Mesenteric fat pad (tissue), 1 donor: ENCODE results near the gene ZNF554. TPM values are rescaled to one million over a fixed set of nuclear protein-coding genes. Genes with fewer than 3 reads are reported as not detected.
A peak's percentile ranks its signal among the peaks of the same experiment; 100 is the strongest.

Experiments used
- DNase-seq: peaks from one replicate; pipeline ENCODE4 v3.0.0-alpha.2; 2020; ENCODE audit warnings: low spot score
- total RNA-seq: library from RNA; stranded (reverse); fragmentation: NEBNext Ultra II Directional; extraction: Animal tissue kit (Norgen Biotek cat#: 25700); gene quantifications from one replicate; pipeline ENCODE4 v1.2.1, GENCODE V29; 2021
- donor health status: DM: yes; HTN: yes; CAD: no.

Gene ZNF554
- total RNA-seq, 1 donor from 2014 or later: 2.6 TPM

DNA sequence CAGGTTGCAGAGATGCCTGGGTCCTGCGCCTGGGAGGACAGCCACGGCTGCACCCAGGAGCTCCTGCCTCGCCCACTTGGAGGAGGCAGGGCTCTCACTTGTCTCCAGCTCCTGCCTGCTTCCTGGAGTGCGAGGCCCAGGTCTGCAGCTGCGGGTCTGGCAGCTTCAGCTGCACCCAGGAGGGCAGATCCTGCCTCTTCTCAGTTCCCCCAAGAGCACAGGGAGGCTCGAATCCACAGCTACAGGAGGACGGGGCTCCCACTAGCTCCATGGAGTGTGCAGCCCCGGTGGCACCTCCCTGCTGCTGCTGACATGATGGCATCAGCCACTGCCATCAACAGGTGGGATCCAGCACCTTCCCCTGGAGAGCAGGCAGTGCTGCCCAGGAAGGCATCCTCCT, 4.5 kb downstream of the ZNF554 start:
- no peak for DNase-seq

DNA sequence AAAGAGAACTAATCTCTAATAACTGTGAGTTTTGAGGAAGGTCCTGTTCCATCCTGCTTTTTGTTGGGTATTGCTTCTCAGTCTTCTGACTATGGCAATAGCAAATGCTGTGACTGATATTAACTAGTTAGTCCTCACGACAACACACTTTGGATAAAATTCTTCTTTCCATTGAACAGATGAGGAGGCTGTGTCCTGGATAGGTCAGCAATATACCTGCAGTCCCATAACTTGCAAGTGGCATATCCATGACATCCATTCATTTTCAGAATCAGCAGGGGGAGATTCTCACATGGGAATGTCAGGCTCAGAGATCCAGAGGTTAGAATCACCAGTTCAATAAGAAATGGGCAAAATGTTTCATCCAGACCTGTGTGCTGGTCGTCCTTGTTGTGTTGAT, 7.4 kb downstream of the ZNF554 start:
- DNase-seq: no peak

DNA sequence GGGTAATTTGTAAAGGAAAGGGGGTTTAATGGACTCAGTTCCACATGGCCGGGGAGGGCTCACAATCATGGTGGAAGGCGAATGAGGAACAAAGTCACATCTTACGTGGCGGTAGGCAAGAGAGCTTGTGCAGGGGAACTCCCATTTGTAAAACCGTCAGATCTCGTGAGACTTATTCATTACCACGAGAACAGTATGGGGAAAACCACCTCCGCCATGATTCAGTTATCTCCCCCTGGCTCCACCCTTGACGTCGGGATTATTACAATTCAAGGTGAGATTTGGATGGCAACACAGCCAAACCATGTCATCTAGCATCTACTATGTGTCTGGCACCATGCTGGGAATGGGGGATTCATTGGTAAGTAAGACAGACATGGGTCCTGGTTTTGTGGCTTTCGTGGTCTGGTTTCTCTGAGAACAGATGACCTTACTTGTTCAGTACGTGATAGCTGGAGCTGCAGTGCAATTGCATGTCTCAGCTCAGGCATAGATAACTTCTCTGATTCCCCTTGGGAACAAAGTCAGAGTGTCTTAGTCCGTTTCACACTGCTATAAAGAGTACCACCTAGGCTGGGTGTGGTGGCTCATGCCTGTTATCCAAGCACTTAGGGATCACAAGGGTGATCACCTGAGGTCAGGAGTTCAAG, 8.3 kb downstream of the ZNF554 start:
- DNase-seq: no peak

DNA sequence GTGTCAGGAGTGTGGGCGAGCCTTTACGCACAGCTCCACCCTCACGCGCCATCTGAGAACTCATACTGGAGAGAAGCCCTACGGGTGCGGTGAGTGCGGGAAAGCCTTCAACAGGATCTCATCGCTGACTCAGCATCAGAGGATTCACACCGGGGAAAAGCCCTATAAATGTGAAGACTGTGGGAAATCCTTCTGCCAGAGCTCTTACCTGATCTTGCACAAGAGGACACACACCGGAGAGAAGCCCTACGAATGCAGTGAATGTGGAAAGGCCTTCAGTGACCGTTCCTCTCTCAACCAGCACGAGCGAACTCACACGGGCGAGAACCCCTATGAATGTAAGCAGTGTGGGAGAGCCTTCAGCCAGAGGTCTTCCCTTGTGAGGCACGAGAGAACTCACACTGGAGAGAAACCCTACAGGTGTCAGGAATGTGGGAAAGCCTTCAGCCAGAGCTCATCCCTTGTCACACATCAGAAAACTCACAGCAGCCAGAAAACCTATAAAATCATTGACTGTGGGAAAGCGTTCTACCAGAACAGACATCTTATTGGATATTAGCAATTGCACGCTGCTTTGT, 14.7 kb downstream of the ZNF554 start:
- no peak for DNase-seq

DNA sequence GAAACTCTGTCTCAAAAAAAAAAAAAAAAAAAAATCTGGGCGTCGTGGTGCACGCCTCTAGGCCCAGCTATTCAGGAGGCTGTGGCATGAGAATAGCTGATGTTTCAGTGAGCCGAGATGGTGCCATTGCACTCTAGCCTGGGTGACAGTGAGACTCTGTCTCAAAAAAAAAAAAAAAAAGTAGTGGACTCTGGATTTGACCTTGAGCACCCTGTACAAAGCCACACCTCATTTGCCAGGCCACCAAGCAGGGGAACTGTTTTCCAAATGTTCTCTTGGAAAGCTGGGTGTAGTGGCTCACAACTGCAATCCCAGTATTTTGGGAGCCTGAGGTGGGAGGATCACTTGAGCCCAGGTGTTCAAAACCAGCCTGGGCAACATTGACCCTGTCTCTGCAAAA, 17.8 kb downstream of the ZNF554 start:
- no peak for DNase-seq

DNA sequence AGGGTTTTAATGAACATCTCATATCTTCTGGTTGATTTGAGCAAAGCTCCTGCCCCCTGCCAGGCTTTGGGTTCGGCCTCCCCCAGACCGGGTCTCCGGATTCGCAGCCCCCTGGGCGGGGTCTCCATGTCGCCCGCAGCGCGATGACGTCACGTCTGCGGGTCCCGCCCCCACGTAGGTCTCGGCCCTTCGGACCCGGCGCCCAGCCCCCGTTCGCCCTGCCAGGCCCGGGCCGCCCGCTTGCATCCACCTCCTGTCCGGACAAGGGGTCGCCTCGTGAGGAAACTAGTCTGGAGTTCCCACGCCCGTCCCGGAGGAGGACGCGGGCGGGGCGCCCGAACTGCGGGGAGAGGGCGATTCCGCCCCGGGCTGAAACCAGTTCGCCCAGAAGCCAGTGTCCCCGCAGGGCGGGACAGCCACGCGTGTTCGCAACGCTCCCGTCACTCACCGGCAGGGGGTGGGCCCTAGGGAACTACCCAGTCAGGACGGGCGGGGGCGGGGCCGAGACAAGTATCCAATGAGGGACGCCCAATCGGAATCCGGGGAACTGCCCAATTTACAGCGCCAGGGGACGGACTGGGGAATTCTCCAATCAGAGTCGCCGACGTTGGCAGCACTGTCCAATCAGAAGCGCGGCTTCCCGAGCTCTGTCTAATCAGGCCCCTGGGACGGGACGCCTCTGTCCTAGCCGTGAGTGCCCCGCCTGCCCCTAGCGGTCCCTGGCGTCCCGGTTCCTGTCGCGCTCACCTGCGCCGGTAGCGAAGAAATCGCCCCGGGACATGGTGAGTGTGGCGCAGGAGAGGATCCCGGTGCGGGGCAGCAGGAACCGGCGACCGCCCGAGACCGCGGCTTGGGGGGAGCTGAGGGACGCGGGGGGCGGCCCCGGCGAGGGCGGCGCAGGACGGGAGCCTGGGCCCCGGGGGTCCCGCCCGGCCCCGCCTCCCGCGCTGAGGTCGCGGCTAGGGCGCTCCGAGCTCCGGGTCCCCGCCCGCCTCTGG, 21.4 kb downstream of the ZNF554 start, which contains the start of gene ZNF555:
Gene ZNF555, plus strand, starts transcription at position 682 of the 998 bp plus-strand sequence. Its CDS starts 98 bp downstream, at position 780.
- peak; percentile 100 for DNase-seq

DNA sequence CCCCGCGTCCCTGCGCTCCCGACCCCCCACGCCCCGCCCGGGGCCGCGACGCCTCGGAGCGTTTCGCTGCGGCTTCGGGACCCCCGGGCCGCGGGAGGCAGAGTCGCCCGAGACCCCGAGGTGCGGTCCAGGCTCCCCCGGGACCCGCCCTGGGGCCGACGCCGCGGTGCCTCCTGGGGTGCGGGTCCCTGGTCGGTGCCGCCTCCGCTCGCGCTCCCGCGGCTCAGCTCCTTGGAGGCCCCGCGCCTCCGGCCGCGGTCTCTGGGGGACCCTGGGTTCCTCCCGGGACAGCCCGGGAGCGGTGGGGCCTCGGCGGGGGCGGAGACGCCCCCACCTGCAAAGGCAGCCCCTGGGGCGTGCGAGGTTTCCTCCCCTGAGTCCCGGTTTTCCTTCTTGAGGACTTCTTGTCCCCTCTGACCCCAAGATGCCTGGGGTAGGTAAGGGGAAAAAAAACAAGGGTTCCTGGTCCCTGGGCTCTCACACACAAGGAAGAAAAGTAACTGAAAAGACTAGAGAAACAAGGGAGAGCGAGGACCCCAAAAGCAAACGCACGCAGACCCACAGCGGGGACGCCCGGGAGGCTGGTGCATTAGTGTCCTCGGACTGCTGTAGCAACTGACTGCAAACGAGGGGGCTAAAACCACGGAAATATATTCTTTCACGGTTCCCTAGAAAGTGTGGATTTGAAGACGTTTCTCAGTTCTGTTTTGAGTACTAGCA, 22.3 kb downstream of the ZNF554 start:
- DNase-seq: no peak

DNA sequence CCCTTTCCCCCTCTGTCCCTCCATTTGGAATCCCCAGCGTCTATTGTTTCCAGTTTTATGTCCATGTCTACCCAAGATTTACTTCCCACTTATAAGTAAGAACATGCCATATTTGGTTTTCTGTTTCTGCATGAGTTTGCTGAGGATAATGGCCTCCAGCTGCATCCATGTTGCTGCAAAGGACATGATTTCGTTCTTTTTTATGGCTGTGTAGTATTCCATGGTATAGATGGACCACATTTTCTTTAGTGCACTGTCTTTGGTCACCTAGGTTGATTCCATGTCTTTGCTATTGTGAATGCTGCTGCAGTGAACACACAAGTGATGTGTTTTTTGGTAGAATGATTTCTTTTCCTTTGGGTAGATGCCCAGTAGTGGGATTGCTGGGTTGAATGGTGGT, 25.4 kb downstream of the ZNF554 start:
- no peak for DNase-seq

DNA sequence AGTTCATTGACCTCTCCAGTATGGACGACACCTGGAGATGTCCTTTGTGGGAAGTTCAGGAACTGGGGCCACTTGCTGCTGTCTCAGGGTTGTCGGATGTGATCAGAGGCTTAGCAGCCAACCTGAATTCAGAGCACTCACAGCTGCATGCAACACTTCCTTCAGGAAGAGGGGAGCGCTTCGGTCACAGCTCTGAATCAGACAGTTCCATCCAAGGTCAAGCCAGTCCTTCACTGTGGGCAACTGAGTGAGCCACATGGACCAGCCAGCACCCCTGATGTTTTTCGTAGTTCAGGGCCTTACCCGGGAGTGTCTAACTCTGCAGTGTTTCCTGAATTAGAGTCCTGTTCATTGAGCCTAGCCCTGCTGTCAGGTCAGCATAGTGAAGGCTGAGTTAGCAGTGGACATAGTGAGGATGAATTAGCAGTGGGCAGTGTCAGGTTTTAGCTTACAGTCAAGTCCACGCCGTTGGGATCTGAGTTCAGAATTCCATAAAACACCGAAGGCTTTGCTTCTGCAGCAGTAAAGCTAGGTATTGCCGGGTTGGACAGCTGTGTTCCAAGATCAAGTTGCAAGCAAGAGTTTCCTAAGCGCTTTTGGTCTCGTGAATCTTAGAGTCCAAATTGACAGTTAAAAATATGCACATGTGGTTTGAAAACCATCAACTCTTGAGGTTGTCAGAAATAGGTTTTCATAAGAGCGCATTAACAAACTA, 26.7 kb downstream of the ZNF554 start:
- no peak for DNase-seq

DNA sequence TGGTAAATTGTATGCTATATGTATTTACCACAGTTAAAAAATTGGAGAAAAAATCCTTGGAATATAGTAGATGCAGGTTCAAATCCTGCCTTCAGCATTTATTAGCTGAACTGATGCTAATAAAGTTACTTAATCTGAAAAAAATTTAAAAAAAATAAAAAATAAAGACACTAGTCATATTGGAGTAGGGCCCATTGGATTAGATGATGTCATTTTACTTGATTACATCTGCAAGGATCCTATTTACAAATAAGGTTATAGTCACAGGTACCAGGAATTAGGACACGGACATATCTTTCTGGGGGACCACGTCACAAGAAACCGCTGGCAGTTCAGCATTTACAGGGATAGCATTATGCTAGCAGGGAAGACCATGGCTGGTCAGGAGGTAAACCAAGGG, 27.8 kb downstream of the ZNF554 start:
- DNase-seq: no peak

DNA sequence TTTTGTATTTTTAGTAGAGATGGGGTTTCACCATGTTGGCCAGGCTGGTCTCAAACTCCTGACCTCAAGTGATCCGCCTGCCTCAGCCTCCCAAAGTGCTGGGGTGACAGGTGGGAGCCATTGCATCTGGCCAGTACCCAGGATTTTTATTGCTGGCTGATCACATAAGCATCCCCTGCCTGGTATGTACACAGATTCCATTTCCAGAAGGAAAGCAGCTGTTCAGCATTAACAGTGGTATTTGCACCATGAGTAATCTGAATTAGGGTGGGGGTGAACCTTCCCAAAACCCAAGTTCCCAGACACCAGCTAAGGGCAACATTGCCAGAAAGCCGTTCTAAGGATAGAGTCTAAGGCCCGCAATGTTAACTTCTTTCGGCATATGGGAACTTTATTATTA, 28.9 kb downstream of the ZNF554 start:
- no peak for DNase-seq

DNA sequence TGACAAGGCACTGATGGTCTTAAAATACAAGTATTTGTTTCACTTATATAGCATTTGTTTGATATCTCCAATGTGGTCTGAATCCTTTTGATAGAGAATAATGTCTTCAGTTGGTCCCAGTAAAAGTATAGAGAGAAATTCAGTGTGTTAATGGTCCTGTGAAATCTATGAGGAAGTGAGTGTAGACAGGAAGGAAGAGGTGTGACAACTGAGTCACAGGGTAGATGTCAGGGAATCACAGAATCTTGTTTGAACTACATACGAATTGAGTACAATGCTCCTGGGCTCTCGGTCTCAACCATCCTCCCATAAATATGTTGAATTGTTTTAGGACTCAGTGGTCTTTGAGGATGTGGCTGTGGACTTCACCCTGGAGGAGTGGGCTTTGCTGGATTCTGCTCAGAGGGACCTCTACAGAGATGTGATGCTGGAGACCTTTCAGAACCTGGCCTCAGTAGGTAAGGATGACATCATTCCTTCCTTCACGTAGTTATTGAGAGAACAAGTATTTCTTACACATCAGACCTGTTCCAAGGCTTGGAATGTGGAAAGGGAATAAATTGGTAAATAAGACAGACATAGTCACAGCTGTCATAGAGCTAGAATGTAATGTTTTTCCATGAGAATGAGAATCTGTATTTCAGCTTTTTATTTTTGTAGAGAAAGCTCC, 30.7 kb downstream of the ZNF554 start:
- DNase-seq: no peak

DNA sequence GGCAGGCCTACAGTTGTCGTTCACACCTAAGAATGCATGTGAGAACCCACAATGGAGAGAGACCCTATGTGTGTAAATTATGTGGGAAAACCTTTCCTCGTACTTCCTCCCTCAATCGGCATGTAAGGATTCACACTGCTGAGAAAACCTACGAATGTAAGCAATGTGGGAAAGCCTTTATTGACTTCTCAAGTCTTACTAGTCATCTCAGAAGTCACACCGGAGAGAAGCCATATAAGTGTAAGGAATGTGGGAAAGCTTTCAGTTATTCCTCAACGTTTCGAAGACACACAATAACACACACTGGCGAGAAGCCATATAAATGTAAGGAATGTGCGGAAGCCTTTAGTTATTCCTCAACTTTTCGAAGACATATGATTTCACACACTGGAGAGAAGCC, 32.9 kb downstream of the ZNF554 start:
- no peak for DNase-seq

DNA sequence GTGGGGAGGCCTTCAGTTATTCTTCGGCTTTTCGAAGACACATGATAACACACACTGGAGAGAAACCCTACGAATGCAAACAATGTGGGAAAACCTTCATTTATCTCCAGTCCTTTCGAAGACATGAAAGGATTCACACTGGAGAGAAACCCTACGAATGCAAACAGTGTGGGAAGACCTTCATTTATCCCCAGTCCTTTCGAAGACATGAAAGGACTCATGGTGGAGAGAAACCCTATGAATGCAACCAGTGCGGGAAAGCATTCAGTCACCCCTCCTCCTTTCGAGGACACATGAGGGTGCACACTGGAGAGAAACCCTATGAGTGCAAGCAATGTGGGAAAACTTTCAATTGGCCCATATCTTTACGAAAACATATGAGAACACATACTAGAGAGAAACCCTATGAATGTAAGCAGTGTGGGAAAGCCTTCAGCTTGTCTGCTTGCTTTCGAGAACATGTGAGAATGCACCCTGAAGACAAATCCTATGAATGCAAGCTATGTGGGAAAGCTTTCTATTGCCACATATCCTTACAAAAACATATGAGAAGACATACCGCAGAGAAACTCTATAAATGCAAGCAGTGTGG, 33.4 kb downstream of the ZNF554 start:
- no peak for DNase-seq

DNA sequence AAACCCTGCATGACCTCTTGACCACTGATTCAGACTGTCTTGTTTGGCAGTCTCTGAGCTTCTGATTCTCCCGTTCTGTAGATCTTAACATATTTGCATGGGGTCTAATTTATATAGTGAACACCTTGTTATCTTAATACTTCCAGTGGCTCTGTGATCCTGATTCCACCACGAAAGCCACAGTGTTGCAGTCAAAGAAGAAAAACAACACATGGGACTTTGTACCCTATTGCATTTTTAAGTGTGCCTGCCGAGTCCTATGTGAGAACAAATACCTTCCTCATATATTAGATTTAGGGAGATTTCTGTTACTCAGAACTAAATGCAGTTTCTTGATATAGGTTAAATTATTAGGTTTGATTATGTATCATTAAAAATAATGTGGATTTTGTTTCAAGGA, 35.2 kb downstream of the ZNF554 start:
- no peak for DNase-seq

DNA sequence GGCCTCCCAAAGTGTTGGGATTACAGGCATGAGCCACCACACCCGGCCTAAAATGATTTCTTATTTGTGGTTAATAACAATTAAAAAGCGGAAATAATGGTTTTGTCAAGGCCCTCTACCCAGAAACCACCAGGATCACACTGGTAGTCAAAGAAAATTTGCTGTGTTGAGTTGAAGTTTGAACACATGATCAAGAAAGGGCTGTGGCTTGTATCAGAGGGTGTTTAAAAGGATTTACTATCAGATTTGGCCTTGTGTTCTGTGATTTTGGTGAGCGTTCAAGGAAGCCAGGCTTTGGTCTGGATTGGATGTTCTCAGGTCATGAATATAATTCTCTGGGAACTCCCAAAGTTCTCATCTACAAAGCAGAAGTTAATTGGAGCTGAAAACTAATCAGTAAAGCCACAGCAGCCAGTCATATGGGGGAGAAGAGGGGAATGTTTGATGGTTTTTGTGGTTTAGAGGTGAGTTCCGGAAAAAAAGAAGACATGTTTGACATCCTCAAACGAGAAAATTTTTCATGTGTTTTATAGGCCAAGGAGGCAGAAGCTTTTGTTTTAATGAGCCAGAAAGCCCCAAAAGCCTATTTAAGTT, 36.9 kb downstream of the ZNF554 start:
- no peak for DNase-seq

DNA sequence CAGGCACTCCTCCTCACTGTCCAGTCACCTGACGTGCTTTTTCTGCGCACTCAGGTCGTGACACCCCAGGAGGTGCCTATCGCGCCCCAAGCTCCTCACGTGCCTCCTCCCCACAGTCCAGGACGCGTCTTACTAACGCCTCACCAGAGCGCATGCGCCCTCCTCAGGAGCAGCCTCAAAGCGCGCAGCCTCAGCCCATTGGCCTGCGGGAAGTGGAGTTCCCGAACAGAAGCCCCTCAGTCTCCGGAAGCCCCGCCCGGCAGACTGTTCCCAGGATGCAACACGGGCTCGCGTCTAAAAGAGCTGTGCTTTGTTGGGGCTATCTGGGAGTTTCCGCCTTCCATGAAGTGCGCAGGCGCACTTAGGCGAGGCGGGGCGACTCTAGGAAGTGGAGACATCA, 39.2 kb downstream of the ZNF554 start:
- DNase-seq: no peak

DNA sequence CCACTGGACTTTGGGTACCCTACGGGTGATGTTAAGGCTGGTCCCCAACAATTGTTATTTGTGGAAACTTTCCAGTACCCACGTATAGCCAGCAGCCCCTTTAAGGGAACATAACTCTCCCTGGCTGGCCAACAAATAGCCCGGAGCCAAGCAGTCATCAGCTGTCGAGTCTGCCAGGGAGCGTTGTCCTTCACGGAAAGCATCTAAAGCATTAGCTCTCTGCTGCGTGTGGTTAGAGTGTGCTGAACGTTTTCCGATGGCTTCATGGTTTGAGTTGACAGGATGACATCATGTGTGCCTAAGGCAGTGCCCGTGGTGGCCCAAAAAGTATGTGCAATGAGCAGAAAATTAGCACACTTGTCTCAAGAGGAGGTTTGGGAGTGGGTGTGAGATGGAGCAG, 44.1 kb downstream of the ZNF554 start:
- DNase-seq: no peak

DNA sequence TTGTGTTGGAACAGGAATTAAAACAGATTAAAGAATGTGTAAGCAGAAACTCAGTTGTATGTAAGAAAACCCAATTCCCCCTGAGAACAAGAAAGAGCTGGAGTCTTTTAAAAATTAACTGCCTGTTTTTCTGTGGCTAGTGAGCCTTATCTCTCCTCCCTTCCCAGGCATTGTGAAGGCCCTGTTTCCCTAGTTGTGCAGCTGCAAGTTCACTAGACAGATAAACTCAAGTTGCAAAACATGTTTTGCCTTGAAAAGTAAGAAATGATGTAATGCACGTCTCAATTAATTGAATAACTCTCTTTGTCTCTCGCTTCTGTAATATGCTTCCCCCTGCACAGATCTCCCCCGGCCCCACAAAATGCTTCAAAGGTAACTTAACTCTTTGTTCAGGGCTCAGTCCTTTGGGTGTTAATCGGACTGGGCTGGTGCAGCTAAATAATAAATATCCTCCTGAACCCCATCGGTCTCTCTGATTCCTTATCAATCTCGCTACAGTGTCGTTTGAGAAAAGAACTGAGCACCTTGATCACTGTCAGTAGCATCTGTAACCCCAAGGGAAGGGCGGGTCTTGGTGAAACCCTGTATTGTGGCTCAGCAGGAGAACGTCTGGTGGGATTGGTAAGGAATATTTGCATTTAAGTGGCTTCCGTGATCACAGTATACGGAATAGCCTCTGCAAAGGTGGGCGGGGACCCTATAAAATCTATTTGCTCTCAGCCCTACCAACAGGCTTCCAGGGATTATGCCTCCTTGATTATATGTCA, 45.8 kb downstream of the ZNF554 start:
- no peak for DNase-seq
